A549 (cell line): ENCODE measurements around the gene ST6GALNAC4.

ENCODE experiments used
- CBX8 ChIP-seq: fragments of 200-600 bp; sonication (generic); IDR thresholded peaks from 2 replicates; pipeline ENCODE4 v1.6.1; 2016
- CHD2 ChIP-seq: fragments of 150-350 bp; IDR thresholded peaks from 2 replicates; pipeline ENCODE4 v1.6.1; 2014; ENCODE audit warnings: low read length; ENCODE audit not compliant: partially characterized antibody
- EHMT2 ChIP-seq: fragments of 200-600 bp; sonication (generic); IDR thresholded peaks from 2 replicates; pipeline ENCODE4 v1.6.1; 2016; ENCODE audit warnings: antibody characterized with exemption, low read depth, mild to moderate bottlenecking, moderate library complexity
- HEYL ChIP-seq: fragments of 250-450 bp; sonication (Bioruptor Pico); IDR thresholded peaks from 2 replicates; pipeline ENCODE4 v1.8.0; 2021; ENCODE audit warnings: mild to moderate bottlenecking, moderate library complexity
- MYC ChIP-seq: IDR thresholded peaks from 2 replicates; pipeline ENCODE4 v1.6.1; 2012; ENCODE audit warnings: mild to moderate bottlenecking, inconsistent platforms, low read length, improper control_type of control experiment, borderline replicate concordance
- POLR2A ChIP-seq: IDR thresholded peaks from 2 replicates; pipeline ENCODE4 v1.6.1; 2012; ENCODE audit warnings: mild to moderate bottlenecking, low read length
- TF ChIP-seq, protein P1 (sequence below): fragments of >200 bp; sonication (Bioruptor Twin); formaldehyde crosslinking; IDR thresholded peaks from 3 replicates; pipeline ENCODE4 v1.5.1; 2016

DNA sequence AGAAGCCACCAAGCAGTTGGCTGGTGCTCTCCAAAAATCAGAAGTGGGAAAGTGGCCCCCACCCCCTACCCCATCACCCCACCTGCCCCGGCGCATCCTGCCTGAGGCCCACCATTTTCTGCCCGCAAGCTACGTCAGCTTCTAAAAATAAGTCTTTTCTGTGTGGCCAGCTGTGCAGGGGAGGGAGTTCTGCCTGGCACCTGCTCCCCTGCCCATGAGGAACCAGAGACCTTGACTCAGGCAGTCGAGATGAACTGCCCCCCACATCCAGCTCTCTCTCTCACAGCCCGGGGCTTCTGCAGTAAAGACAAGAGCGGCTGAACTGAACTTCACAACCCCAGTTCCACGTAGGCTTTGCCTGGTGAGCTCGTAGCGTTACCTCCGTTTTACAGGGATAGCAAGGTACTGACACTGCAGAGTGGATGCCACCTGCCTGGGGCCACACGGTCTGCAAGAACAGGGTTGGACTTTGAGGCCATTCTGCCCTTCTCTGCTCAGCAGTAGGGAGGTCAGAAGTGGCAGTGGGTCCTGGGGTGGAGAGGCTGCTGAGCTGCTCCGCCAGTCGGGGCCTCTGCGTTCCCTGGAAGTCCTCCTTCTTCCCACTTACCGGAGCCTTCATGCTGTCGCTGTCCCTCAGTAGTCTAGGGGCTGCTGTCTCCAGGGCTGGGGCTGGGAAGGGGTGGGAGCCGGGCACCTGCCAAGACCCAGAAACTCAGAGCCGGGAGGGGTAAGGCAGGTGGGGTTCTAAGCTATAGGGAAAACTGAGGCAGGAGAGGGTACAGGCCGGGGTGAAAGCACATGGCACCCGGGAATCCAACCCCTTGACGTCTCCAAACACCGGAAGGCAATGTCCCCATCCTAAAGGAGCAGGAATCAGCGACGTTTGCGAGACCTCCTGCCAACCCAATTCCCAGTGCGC is 781 bp downstream of the ST6GALNAC4 start:
- TF ChIP-seq, protein P1, sequence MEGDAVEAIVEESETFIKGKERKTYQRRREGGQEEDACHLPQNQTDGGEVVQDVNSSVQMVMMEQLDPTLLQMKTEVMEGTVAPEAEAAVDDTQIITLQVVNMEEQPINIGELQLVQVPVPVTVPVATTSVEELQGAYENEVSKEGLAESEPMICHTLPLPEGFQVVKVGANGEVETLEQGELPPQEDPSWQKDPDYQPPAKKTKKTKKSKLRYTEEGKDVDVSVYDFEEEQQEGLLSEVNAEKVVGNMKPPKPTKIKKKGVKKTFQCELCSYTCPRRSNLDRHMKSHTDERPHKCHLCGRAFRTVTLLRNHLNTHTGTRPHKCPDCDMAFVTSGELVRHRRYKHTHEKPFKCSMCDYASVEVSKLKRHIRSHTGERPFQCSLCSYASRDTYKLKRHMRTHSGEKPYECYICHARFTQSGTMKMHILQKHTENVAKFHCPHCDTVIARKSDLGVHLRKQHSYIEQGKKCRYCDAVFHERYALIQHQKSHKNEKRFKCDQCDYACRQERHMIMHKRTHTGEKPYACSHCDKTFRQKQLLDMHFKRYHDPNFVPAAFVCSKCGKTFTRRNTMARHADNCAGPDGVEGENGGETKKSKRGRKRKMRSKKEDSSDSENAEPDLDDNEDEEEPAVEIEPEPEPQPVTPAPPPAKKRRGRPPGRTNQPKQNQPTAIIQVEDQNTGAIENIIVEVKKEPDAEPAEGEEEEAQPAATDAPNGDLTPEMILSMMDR = no peak
- TF ChIP-seq EHMT2 (no peak), CBX8 (no peak), CHD2 (no peak), MYC (no peak), HEYL (CRISPR knock-in tag) (no peak), POLR2A (no peak)
